Activated CD4-positive, alpha-beta T cell treated with anti-CD3 and anti-CD28 coated beads, Interleukin-10, Interleukin-2, amounts not matched to agents 100 ng/mL and 50 ng/mL, durations not matched to agents 16 hours and 8 hours (primary cell): ENCODE measurements around the gene PIP5K1C.
"Not testable (repeated sequence)": the region's sequence is repeated elsewhere in the genome, so short reads cannot be mapped to it uniquely, and the experiment has no call there.

Experiments used
- DNase-seq: peaks from one replicate; pipeline ENCODE4 v3.0.0-alpha.2; 2020

The PIP5K1C gene

GRCh38 chr19:3673506-3674439, 26.5 kb downstream of the PIP5K1C start:
- DNase-seq = no peak

DNA sequence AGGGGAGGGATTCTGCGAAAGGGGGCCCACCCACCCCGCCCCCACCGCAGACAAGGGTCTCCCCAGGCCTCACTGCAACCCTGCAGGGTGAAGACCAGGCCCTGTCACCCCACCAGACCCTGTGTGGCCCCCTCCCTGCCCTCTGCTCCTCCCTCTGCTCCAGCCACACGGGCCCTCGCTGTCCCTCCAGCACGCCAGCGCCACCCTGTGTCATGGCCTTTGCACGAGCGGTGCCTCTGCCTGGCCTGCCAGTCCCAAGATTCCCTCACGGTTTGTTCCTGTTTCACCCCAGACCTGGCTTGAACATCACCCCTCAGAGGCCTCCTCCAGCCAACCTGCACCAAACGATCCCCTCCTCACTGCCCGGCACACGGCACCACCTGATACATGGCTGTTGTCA, 27.3 kb downstream of the PIP5K1C start:
- DNase-seq = no peak

DNA sequence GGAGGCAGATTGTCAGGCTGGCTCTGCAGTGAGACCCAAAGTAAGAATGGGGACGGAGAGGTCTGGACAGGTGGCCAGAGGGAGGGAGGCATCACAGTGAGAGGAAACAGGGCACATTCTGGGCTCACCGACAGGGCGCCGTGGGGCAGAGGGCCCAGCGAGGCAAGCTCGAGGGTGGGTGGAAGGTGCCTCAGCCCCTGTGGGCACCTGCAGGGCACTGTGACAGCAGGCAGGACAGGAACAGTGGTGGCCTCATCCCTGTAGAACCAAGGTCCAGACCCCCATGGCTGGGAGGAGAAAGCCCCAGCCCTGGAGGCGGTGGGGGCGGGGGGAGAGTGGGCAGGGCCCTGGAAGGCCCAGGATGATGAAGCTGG, 27.7 kb downstream of the PIP5K1C start:
- no peak for DNase-seq

GRCh38 chr19:3671680-3672574, 28.3 kb downstream of the PIP5K1C start:
- peak; percentile 19 for DNase-seq

DNA sequence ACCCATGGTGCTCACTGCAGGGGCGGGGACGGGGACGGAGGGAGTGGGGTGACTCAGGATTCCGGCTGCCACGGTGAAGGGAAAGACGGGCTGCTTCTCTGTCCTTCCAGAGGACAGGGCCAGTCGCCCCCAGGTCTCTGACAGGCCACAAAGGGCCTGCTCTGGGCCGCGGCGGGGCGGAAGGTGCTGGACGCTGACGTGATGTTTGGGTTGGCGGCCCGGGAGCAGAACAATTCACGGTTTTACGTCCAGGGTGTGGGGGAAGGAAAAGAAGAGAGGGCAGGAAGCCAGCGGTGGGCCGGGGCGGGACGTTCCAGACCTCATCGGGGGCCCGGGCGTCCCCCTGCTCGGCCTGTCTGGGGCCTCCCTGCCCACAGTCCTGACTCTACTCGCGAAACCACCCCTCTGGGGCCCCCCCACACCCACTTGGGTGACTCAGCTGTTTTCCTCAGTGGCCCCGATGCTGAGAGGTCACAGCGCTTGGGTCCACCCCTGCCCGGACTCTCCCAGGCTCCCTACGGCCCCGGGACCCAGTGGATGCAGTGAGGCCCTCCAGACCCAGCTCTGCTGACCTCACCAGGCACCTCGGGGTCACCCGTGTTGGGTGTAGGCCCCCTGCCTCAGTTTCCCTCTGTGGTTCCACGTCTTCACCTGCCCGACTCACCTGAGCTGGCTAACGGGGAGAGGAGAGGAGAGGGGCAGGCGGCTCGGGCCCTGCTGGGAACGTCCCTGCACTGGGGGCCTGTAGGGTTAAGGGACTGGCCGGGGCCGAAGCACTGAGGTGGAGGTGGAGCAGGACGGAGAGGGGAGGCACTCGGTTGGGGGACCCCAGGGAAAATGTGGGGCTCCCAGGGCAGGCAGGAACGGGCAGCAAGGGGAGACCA, 29.2 kb downstream of the PIP5K1C start:
- DNase-seq = peak; percentile 36

GRCh38 chr19:3669947-3670795, 30.1 kb downstream of the PIP5K1C start:
- DNase-seq = no peak

DNA sequence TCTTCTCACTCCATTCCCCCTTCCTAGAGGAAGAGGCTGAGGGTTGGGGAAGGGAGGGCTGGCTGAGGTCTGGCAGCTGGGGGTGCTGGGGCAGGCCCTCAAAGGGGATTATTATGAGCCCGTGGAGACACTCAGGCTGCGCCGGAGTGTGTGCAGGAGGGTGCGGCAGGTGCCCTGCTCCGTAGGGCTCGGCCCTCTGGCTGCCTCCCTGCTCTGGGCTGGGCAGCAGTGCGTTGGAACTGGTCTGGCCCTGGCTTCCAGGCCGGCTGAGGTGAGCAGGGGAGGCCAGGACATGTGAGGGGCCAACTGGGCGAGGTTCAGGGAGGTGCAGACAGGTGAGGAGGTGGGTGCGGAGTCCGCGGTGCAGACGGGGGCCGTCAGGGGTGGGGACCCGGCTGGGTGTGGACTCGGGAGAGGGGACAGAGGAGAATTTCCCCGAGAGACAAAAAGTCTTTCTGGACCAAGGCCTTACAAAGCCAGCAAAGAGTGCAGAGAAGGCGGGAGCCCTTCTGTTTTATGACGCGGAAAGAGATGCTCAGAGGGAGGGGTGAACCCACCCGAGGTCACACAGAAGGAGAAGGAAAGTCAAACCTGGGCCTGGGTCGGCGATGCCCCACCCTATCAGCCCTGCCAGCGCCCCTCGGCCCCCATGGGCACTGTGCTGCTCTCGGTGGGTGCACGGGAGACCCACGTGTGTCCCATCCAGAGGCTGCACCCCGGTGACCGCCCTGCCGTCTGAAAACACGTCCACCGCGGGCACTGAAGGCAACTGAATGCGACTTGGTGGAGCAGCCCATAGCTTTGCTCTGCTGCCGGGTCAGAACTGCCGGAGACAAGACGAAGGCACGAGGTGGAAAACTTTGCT, 31.0 kb downstream of the PIP5K1C start:
- DNase-seq = no peak

DNA sequence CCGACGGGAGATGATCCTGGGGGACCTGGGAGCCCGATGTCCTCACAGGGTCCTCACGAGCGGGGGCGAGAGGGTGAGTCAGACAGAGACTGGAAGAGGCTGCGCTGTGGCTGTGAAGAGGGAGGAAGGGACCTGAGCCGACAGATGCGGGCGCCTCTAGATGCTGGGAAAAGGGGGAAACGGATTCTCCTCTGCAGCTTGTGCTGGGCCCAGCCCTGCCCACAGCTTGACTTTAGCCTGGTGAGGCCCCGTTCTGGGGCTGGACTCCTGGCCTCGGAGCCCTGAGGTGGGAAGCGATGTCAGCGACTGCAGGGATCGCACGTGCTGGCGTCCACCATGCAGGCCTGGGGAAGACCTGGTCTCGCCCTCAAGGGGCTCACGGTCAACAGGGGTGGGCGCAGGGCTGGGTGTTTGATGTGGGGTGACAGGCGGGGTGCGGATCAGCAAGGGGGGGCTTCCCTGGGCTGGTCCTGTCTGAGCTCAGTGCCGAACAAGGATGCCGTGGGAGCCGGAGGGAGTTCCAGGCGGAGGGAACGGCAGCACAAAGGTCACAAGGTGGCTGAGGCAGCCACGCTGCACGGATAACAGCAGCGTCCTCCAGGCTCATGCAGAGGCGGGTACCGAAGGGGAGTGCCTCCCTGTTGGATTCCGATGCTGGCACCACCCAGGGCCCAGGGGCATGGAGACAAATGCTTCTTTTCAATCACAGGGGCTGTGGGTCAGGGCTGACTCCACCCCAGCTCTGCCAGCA, 31.8 kb downstream of the PIP5K1C start:
- DNase-seq = no peak

- no peak for DNase-seq
Observed at GRCh38 chr19:3667766-3668165, 32.5 kb downstream of the PIP5K1C start.

- DNase-seq = no peak
Observed at GRCh38 chr19:3667037-3667638, 33.1 kb downstream of the PIP5K1C start.

- DNase-seq = not testable (repeated sequence)
Observed at GRCh38 chr19:3666545-3666856, 33.8 kb downstream of the PIP5K1C start.

DNA sequence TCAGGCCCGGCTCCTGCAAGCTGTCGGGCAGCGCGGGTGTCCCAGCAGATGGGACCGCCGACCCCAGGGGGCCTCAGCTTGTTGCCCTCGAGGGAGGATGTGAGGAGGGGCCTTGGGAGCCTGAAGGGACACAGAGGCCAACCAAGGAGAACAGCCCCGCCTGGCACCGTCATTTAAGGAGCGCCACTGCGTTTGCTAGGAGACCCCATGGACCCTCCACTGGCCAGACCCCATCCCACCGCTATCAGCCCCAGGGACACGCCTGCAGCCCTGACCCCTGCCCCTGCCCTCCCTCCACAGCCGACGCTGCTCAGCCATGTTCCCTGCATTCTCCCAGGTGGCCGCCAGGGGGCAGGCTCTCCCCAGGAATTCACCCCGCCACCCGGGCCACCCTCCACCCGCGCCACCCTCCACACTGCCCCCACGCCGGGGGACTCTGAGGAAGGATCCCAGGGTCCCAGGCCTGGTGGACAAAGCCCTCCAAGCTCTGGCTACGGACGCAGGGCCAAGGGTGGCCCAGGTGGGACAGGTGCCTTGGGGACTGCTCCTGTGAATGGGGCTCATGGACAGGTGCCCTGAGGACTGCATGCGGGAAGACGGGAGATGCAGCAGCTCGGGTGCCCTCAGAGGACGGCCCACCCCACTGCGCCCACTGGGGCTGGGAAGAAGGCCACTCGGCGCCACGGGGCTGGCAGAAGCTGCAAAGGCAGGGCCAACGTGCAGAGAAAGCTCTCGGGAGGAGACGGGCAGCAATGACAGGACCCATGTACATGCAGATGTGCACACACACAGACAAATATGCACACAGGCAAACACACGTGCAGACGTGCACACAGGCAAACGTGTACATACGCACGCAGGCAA, 34.4 kb downstream of the PIP5K1C start:
- DNase-seq = peak; percentile 68

DNA sequence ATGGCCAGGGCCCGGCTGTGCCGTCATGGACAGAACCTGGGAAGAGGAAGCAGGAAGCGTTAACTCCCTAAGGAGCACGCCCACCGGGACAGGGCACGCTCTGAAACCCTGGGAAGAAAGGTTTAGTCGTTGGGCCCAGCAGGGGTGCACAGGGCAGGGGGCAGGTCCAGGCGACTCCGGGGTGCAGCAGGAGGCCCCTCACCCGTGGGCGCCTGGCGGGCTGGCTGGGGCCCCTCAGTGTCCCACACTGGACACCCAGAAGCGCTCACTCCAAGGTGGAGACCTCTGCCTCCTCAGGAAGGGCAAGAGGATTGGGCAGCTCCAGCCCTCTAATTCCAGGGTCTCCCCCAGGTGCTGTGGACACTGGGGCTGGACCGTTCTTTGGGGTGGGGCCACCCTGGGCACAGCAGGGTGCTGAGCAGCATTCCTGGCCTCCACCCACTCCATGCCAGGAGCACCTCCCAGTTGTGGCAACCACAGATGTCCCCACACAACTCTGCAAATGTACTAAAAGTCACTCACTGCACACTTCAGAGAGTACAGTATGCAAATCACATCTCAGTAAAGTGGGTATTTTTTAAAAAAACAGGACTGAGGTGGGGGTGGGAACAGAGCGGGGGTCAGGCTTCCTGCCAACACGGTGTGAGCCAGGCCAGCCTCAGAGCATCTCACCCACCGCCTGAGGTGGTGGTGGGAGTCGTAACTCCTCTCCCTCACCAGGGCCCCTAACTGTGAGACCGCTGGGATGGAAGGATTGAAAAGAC, 35.2 kb downstream of the PIP5K1C start:
- no peak for DNase-seq

DNA sequence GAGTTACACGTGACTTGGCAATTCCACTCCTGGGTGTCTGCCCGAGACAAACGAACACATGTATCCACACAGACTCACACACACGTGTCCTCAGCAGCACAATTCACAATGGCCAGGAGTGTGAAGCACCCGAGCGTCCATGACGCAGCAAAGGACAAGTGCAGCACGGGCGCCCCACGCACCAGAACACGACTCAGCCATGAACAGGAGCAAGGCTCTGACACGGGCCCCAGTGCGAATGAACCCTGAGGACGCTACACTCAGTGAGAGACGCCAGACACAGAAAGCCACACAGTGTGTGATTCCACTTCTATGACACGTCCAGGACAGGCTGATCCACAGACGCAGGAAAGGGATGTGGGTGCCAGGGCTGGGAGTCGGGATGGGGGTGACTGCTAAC, 36.4 kb downstream of the PIP5K1C start:
- DNase-seq = no peak

- no peak for DNase-seq
Observed at GRCh38 chr19:3661284-3662238, 38.7 kb downstream of the PIP5K1C start.

DNA sequence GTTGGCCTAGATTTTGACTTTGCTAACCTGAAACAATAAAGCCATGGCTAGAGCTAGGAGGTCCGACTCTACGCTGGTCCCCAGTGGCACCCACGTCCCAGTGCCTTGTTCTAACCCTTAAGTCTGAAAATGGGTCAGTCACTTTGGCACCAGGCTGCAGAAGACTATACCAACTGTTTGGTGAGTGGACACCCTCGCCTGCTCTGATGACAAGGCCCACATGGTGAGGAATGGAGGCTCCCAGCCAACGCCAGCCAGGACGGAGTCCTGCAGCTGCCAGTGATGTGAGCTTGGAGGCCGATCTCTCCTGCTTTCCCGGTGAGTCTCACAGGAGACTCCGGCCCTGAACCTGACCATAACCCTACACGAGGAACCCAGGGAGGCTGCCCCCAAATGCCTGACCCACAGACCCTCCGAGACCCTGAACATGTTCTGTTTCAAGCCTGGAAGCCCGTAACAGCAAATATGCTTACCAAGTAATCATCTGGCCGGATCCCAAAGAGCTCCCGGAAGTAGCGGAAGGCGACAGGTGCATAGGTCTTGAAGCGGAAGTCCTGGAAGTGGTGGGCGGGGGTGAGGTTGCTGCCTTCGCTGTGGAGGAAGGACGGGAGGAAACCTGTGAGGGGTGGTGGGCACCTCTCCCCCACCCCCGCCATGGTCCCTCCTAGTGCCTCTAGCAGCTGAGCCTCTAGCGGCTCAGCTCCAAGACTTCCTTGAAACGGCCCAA, 39.6 kb downstream of the PIP5K1C start:
- DNase-seq = no peak
